Measurements from ENCODE around the gene CEP164. TPM values are rescaled to one million over a fixed set of nuclear protein-coding genes. Genes with fewer than 3 reads are reported as not detected.

The CEP164 gene
- total and polyA plus RNA-seq, 2 of the 8 experiments (the other 6 are each of a cell fraction or from before 2014, with no cell fraction given) = 8.4 to 20.8 TPM

- no peak overlapping the region for H2BK15ac ChIP-seq (ENCODE audit: low read length)
- no peak for FAIRE-seq
- H3K36me3 ChIP-seq (ENCODE audit: control insufficient read depth in 2 of 4, insufficient read depth in 4 of 4, low read length in 3 of 4) = peaks cover 0 to 9% (median 7%) of the 10 kb centered on the region in 4 experiments; a peak in 6 of 8 replicates
- H4K8ac ChIP-seq (ENCODE audit: extremely low read depth, insufficient read depth, low read length) = no peak overlapping the region
- H2BK12ac ChIP-seq (ENCODE audit: low read depth, low read length) = no peak overlapping the region
- POLR2A ChIA-PET (ENCODE audit: partially characterized antibody) = no interaction called here
- H3K27me3 ChIP-seq (replicated peaks in 1 of 4; ENCODE audit: control insufficient read depth in 3 of 4, extremely low read depth in 1 of 4, insufficient read depth in 3 of 4, low read length in 3 of 4) = no peaks in the 10 kb centered on the region
- H3K14ac ChIP-seq (ENCODE audit: insufficient read length) = no peak overlapping the region
- no peaks in the 10 kb centered on the region for H4K20me1 ChIP-seq (replicated peaks in 1 of 2; ENCODE audit: control insufficient read depth in 1 of 2, insufficient read depth in 2 of 2, low read length in 2 of 2)
- no peaks in the 10 kb centered on the region for H3K9me3 ChIP-seq (ENCODE audit: insufficient read depth in 2 of 2, low read depth in 1 of 2, low read length in 1 of 2)
- WGBS, 2 experiments (ENCODE audit: extremely low coverage in 1 of 2, insufficient coverage in 1 of 2, insufficient read length in 1 of 2, insufficient replicate concordance in 2 of 2, low coverage in 1 of 2, low lambda C conversion rate in 2 of 2, missing lambda C conversion rate in 1 of 2) = 100% methylated on average over 1 of the region's 1 CpG; no CpG with 5 or more reads in 1 of the 2 experiments
- no peak overlapping the region for H3K4me3 ChIP-seq (ENCODE audit: extremely low read depth in 1 of 4, insufficient read depth in 2 of 4, low read depth in 3 of 4, low read length in 4 of 4)
- no peaks in the 10 kb centered on the region for H3K23me2 ChIP-seq (ENCODE audit: low read depth, low read length)
- H3K4me2 ChIP-seq (ENCODE audit: insufficient read depth in 1 of 2, low read depth in 2 of 2, low read length in 2 of 2) = no peak overlapping the region
- H2AFZ ChIP-seq (ENCODE audit: low read length) = no peak overlapping the region
- H3K56ac ChIP-seq (replicated peaks; ENCODE audit: insufficient read length, low read depth, low read length) = no peak overlapping the region
- H2BK5ac ChIP-seq (ENCODE audit: low read depth, low read length) = no peak overlapping the region
- H3K79me1 ChIP-seq (ENCODE audit: low read depth, low read length) = no peaks in the 10 kb centered on the region
- CTCF ChIA-PET (ENCODE audit: partially characterized antibody) = no interaction called here
- no peak overlapping the region for H3K27ac ChIP-seq (ENCODE audit: low read depth, low read length)
- H2BK120ac ChIP-seq (replicated peaks; ENCODE audit: low read depth, low read length) = no peak overlapping the region
- no peak overlapping the region for H2AK5ac ChIP-seq (ENCODE audit: low read depth, low read length)
- H2BK20ac ChIP-seq (ENCODE audit: low read length) = no peak overlapping the region
- H4K5ac ChIP-seq (ENCODE audit: insufficient read length, low read depth, low read length) = no peak overlapping the region
- H3K9ac ChIP-seq (replicated peaks in 1 of 4; ENCODE audit: extremely low read depth in 1 of 4, low read depth in 3 of 4, low read length in 3 of 4) = no peak overlapping the region
- H3K4ac ChIP-seq (replicated peaks; ENCODE audit: insufficient read length, low read depth, low read length) = no peak overlapping the region
- no peaks in the 10 kb centered on the region for H3K79me2 ChIP-seq (ENCODE audit: control insufficient read depth in 1 of 2, insufficient read depth in 2 of 2, low read length in 2 of 2)
- DNase-seq (ENCODE audit: low read depth in 1 of 2, low spot score in 2 of 2) = no peak
- H3K23ac ChIP-seq (ENCODE audit: insufficient read length) = no peak overlapping the region
- H4K91ac ChIP-seq (replicated peaks; ENCODE audit: insufficient read length, low read length) = no peak overlapping the region
- no peaks in the 10 kb centered on the region for H3K4me1 ChIP-seq (replicated peaks in 1 of 4; ENCODE audit: control insufficient read depth in 3 of 4, insufficient read depth in 4 of 4, low read length in 3 of 4)
- H3K18ac ChIP-seq (ENCODE audit: extremely low read depth, low read length) = no peak overlapping the region
- TF ChIP-seq MAX (IDR thresholded peaks at IDR 0.05) (no peak), ATF2 (IDR thresholded peaks at IDR 0.05; ENCODE audit: low read length) (no peak), TEAD4 (IDR thresholded peaks at IDR 0.05; ENCODE audit: low read depth, low read length) (no peak), RBBP5 (IDR thresholded peaks at IDR 0.05; ENCODE audit: borderline replicate concordance, low read depth, low read length) (no peak), CREB1 (IDR thresholded peaks at IDR 0.05) (no peak), YY1 (IDR thresholded peaks at IDR 0.05; ENCODE audit: low read depth, low read length) (no peak), KDM4A (IDR thresholded peaks at IDR 0.05; ENCODE audit: low read depth, low read length, severe bottlenecking) (no peak), USF2 (IDR thresholded peaks at IDR 0.05; ENCODE audit: low read length) (no peak), PHF8 (conservative IDR thresholded peaks at IDR 0.05; ENCODE audit: low read depth, low read length) (no peak), CBX5 (IDR thresholded peaks at IDR 0.05; ENCODE audit: low read depth, low read length) (no peak), HDAC6 (IDR thresholded peaks at IDR 0.05; ENCODE audit: low read depth, low read length) (no peak), RXRA (IDR thresholded peaks at IDR 0.05; ENCODE audit: insufficient read depth, low read depth, low read length) (no peak)
Observed at GRCh38 chr11:117369534-117369933, 41.9 kb downstream of the CEP164 start.
